Measurements from ENCODE around the gene LYSMD2.

The LYSMD2 gene

GRCh38 chr15:51756482-51756881 is 19.0 kb upstream of the LYSMD2 start:
- Histone ChIP-seq H3K9me3 (ENCODE audit: insufficient read depth, low read length, severe bottlenecking) (no peaks in the 10 kb centered on the region), H3K9ac (ENCODE audit: low read depth, low read length) (no peak overlapping the region), H4K20me1 (ENCODE audit: insufficient read depth, low read length) (no peaks in the 10 kb centered on the region), H2AFZ (ENCODE audit: low read depth, low read length) (no peak overlapping the region), H3K79me2 (ENCODE audit: insufficient read depth, low read length) (peaks cover 19% of the 10 kb centered on the region), H3K36me3 (ENCODE audit: insufficient read depth, low read length) (no peaks in the 10 kb centered on the region), H3K4me1 (ENCODE audit: insufficient read depth, low read length) (peaks cover 50% of the 10 kb centered on the region), H3K27ac (ENCODE audit: low read length) (peak overlapping the region; percentile 67), H3K27me3 (ENCODE audit: insufficient read depth, low read length, poor library complexity) (peaks cover 4% of the 10 kb centered on the region), H3K4me2 (ENCODE audit: insufficient read depth, low read length) (peak overlapping the region; percentile 50; the same call in 1 of the 2 replicates), H3K4me3 (ENCODE audit: low read depth in 1 of 2, low read length in 2 of 2) (no peak overlapping the region)
- ATAC-seq (ENCODE audit: insufficient read depth, low read depth) (no peak), DNase-seq (no peak)
- TF ChIP-seq EZH2 (IDR thresholded peaks at IDR 0.05; ENCODE audit: borderline replicate concordance, low read depth, low read length, severe bottlenecking): no peak
- TF ChIP-seq, protein P1, sequence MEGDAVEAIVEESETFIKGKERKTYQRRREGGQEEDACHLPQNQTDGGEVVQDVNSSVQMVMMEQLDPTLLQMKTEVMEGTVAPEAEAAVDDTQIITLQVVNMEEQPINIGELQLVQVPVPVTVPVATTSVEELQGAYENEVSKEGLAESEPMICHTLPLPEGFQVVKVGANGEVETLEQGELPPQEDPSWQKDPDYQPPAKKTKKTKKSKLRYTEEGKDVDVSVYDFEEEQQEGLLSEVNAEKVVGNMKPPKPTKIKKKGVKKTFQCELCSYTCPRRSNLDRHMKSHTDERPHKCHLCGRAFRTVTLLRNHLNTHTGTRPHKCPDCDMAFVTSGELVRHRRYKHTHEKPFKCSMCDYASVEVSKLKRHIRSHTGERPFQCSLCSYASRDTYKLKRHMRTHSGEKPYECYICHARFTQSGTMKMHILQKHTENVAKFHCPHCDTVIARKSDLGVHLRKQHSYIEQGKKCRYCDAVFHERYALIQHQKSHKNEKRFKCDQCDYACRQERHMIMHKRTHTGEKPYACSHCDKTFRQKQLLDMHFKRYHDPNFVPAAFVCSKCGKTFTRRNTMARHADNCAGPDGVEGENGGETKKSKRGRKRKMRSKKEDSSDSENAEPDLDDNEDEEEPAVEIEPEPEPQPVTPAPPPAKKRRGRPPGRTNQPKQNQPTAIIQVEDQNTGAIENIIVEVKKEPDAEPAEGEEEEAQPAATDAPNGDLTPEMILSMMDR (IDR thresholded peaks at IDR 0.05; ENCODE audit: borderline replicate concordance, extremely low read depth, low read length, poor library complexity, severe bottlenecking): no peak

GRCh38 chr15:51755790-51756189 is 18.3 kb upstream of the LYSMD2 start:
- Histone ChIP-seq H2AFZ (ENCODE audit: low read depth, low read length) (no peak overlapping the region), H3K36me3 (ENCODE audit: insufficient read depth, low read length) (no peaks in the 10 kb centered on the region), H3K27me3 (ENCODE audit: insufficient read depth, low read length, poor library complexity) (peaks cover 10% of the 10 kb centered on the region), H3K9ac (ENCODE audit: low read depth, low read length) (no peak overlapping the region), H3K4me3 (ENCODE audit: low read depth in 1 of 2, low read length in 2 of 2) (0 out of 4 replicates have a peak overlapping the region, but pooled peaks of 1 of the 2 experiments have one; percentile 24), H3K79me2 (ENCODE audit: insufficient read depth, low read length) (peaks cover 19% of the 10 kb centered on the region), H4K20me1 (ENCODE audit: insufficient read depth, low read length) (no peaks in the 10 kb centered on the region), H3K4me2 (ENCODE audit: insufficient read depth, low read length) (peak overlapping the region; percentile 50), H3K4me1 (ENCODE audit: insufficient read depth, low read length) (peaks cover 55% of the 10 kb centered on the region), H3K9me3 (ENCODE audit: insufficient read depth, low read length, severe bottlenecking) (no peaks in the 10 kb centered on the region), H3K27ac (ENCODE audit: low read length) (peak overlapping the region; percentile 67)
- DNase-seq (peak; percentile 33), ATAC-seq (ENCODE audit: insufficient read depth, low read depth) (peak; percentile 37; the same call in 2 of the 3 replicates)
- TF ChIP-seq, protein P1 (IDR thresholded peaks at IDR 0.05; ENCODE audit: borderline replicate concordance, extremely low read depth, low read length, poor library complexity, severe bottlenecking): no peak
- TF ChIP-seq EZH2 (IDR thresholded peaks at IDR 0.05; ENCODE audit: borderline replicate concordance, low read depth, low read length, severe bottlenecking): no peak

GRCh38 chr15:51754267-51754666 is 16.8 kb upstream of the LYSMD2 start:
- Histone ChIP-seq H3K9me3 (ENCODE audit: insufficient read depth, low read length, severe bottlenecking) (no peaks in the 10 kb centered on the region), H3K36me3 (ENCODE audit: insufficient read depth, low read length) (no peaks in the 10 kb centered on the region), H3K4me3 (ENCODE audit: low read depth in 1 of 2, low read length in 2 of 2) (no peak overlapping the region), H3K4me2 (ENCODE audit: insufficient read depth, low read length) (peak overlapping the region; percentile 44; the same call in 1 of the 2 replicates), H3K4me1 (ENCODE audit: insufficient read depth, low read length) (peaks cover 57% of the 10 kb centered on the region), H2AFZ (ENCODE audit: low read depth, low read length) (no peak overlapping the region), H3K27ac (ENCODE audit: low read length) (no peak overlapping the region; the same call in 1 of the 2 replicates), H3K79me2 (ENCODE audit: insufficient read depth, low read length) (peaks cover 19% of the 10 kb centered on the region), H4K20me1 (ENCODE audit: insufficient read depth, low read length) (no peaks in the 10 kb centered on the region), H3K9ac (ENCODE audit: low read depth, low read length) (no peak overlapping the region), H3K27me3 (ENCODE audit: insufficient read depth, low read length, poor library complexity) (peaks cover 16% of the 10 kb centered on the region)
- ATAC-seq (ENCODE audit: insufficient read depth, low read depth) (peak; percentile 37; the same call in 1 of the 3 replicates), DNase-seq (no peak)
- no peak for TF ChIP-seq EZH2 (IDR thresholded peaks at IDR 0.05; ENCODE audit: borderline replicate concordance, low read depth, low read length, severe bottlenecking)
- TF ChIP-seq, protein P1 (IDR thresholded peaks at IDR 0.05; ENCODE audit: borderline replicate concordance, extremely low read depth, low read length, poor library complexity, severe bottlenecking): no peak
